T1000 (cell line): Measurements from ENCODE around the gene OPN1SW.

Source experiments
- DNase-seq: peaks from one replicate; lab custom pipeline; 2025; ENCODE audit warnings: mixed read lengths; lab: John Stamatoyannopoulos, UW

The OPN1SW gene

DNA sequence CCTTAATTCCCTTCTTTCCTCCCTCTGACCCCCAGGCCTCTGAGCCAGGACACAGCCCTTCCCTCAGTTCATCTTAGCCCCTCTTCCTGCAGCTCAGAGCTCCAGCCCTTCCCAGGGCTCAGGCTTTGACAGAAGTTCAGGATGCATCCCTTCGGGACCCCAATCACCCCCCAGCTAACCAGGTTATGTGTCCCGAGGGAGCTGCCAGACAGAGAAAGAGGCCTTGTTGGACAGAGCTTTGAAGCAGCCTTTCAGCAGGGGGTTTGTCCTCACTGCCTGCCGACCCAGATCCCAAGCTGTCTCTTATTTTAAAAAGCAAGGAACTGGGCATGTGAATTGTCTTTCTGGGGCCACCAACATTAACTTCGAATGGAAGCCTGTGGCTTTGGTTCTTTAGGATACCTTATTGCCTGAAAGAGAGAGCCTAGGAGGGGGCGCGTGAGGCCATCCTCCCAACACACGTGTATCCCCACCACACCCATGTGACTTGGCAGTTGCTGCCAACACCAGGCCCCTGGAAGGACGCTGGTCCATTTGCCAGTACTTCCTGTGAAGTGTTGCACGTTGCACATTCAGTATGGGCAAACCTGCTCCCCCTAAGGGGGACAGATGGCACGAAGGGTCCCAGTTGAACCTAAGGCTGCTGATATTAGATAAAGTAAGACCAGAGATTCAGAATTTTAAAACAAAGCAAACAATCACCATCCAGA, 17.0 kb upstream of the OPN1SW start:
- no peak for DNase-seq

DNA sequence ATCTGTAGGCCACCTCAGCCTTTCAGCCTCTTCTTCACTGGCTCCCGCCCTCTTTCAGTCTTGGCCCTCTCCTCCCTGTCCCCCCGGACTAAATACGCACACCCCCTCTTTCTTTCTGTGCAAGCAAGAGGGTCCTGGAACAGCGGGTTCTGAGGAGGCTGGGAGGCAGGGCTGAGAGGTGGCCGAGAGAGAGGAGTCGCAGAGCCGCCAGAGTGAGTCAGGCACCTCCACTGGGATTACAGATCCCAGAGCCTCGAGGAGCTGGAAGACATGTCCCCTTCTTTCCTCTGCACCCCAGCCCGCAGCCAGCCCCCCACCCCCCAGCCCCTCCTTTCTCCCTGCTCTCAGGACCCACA, 16.4 kb upstream of the OPN1SW start:
- DNase-seq: no peak

DNA sequence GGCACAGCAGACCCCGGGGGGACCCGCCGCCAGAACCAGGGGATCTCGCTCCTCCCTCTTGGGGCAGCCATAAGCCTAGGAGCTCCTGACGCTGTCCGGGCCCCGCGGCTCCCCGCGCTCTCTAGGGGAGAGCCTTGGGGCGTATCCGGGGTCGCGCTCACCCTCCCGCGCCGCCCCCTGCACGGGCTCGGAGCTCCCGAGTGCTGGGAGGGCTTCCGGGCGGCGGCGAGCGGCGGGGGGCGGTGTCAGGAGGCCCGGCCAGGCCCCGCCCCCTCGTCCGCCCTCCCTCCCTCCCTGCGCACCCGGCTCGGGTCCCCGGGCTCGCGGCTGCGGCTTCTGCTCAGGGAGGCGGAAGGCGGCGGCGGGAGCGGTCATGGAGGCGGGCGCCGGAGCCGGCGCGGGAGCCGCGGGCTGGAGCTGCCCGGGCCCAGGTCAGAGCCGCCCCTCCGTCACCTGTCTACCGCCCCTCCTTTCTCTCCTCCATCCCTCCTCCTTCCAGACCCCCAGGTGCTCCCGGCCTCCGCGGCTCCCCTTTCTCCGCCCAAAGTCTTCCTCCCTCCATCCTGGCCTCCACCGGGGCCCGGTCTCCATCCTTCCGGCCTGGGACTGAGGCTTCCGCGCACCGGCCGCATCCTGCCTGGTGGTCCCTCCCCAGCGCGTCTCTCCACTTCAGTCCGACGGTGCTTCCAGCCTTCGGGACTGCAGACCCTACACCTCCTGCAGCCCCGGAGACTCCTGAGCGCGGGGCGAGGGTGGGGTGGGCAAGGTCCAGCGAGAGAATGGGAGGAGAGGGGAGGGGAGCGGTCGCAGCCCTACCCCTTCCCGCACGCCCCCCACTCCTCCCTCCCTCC, 15.8 kb upstream of the OPN1SW start, which contains the start of gene CCDC136:
Gene CCDC136 (plus strand): TSS at position 848 of the 851 bp plus-strand sequence. CDS start 444 bp downstream, outside the sequence.
- DNase-seq: peak; percentile 12

DNA sequence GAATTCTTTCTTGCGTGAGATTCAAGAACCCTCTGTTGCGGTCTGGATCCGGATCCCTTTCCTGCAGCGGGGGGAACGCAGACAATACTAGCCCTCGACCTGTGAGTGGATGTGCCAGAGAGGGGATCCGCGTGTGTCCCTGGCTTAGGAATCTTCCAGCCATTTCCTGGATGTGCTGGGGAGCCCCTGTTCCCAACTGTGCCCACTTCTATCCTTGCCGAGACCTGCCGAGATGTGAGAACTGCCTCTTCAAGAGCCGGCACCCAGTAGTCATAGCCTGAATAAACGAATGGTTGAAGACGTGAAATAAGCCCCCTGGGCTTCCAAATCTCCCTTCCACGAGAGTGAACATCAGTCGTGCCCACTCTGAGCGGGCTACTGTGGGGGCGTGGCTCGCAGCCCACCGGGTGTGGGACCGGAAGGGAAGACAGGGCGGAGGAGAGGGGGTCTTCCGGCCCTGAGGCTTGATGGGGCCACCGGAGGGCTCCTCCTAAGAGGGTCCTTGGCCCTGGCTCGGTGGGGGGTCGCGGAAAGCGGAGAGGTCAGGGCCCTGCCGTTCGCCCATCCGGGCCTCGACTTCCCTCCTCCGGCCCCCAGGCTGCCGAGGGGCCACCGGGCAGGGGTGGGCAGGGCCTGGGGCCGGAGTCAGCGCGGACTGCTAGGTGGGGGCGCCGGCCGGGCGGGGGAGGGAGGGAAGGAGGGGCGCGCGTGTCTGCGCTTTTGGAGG, 14.9 kb upstream of the OPN1SW start:
- DNase-seq: no peak

DNA sequence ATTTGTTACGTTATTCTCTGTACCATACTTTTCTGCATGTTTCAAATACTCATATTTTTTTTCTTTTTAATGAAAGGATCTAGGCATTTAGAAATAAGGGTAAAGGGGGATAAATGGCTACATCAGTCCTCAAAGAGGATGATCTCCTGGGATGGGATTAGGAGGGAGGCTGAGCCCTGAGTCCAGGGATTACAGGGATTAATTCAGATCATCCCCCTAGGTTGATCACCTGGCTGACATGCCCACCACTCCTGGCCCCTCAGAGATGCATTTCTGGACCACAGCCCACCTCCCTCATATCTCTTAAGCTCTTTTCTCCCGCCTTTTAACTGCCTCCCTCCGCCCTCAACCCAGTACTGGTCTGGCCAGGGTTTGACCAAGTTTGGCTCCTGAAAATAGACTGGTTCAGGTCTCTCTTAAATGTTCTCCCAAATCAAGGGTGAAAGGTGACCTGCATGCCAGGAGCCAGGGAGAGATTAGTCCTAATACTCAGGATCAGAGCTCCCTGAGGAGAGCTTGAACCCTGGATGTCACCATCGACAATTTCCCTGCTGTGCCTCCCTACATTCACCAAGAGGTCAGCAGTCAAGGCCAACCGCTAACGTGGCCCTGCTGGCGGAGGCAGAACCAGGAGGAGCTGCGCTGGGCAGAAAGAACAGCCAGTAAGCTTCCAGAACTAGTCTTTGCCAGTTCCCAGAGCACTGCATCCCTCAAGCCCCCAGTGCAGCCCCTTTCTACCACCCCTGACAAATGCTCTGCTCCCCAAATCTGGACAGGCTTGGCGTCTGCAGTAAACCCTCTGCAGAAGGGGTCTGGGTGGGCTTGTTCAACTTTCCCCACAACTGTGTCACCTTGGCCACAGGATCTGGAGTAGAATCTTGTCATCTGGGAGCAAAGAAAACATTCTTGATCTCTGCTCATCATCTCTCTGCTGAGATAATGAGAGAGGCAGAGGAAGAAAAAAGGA, 13.1 kb upstream of the OPN1SW start:
- no peak for DNase-seq

DNA sequence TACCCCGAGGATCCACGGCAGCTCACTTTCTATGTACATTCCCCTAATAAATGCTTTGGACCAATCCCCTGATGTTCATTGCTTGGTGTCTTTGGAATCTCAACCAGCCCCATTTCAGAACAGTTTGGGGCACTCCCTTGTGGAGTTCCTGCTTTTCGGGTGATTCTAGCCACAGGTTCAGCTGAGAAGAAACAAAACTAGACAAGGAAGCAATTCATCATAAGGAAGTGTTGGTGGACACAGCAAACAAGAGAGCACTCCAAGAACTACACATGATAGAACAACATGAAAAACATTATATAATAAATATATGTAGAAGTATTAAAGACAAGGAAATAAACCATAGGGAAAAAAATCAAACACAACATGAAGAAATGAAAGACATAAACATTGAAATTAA, 10.1 kb upstream of the OPN1SW start:
- DNase-seq: no peak

DNA sequence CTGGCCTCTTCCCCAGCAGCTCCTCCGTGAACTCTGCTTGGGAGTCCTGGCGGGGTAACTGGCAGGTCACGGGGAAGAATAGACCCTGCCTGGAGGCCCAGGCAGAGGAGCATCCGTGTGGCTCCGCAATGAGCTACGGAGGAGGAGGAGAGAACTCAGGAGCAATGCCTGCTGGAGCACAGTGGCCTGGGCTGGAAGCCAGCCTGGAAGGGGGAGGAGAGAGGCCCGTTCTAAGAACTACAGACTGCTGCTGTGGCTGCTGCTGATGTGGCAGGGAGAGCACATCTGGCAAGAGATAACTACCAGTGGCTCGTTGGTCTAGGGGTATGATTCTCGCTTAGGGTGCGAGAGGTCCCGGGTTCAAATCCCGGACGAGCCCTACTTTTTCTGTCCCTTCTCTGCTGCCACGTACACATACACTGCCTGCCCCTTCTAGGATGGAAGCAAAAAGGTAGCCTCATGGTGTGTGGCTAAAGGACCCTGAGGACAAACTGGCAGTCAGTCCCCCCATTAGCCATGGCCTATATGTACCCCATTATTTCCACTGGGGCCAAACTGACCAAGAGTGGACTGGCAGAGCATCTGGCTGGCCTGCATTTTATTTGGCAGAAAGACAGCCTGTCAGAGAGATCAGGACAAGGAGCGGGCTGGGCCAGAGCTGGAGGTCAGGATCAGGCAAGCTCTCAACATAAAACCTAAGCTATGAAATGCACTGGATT, 7.7 kb upstream of the OPN1SW start:
- DNase-seq: no peak

DNA sequence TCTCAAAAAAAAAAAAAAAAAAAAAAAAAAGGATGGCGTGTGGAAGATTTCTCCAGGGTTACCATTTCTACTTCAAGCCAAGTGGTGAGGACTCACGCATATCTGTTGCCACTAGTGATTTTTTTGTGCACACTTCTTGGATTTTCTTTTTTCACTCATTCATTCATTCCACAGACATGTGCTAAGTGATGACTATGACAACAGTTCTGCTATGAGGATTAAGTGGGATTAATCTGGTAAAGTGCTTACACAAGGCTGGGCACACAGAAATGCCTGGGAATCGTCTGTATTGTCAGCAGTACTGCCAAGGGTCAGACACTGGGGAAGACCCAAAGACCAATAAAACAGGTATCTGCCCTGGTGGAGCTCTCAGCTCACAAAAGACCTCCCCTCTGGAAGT, 6.3 kb upstream of the OPN1SW start:
- no peak for DNase-seq

DNA sequence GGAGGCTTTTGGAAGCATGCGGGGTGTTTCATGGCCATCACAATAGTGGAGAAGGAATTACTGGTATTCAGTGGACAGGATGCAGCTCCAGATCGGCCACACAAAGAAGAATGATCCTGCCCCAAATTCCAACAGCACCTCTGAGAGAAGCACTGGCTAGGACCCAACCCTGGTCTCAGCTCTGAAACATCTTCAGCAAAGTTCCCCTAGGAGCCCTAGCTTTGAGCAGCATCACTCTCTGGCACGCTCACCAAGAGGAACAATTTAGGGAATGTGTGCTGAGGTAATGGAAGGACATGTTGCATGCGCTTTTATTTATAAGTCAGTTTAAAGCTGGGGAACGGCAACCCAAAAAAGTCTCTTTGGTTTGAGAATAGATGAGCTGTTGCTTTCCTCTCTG, 5.5 kb upstream of the OPN1SW start:
- DNase-seq: no peak

DNA sequence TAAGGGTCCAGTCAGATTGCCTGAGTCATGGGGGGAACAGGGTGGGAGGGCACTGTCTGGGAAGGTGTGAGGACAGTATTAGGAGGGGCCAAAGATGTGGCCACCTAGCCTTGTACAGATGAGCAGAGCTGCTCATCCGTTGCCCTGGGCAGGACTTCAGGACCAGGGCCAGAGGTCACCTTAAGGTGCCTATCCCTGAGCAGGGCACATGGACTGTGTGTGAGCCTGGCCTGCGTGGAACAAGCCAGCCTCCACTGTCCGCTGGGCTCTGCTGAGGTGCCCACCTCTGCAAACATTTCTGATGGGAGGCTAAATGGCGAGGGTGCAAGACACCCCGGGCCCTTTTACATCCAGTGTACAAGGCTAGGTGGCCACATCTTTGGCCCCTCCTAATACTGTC, 3.4 kb upstream of the OPN1SW start:
- no peak for DNase-seq

DNA sequence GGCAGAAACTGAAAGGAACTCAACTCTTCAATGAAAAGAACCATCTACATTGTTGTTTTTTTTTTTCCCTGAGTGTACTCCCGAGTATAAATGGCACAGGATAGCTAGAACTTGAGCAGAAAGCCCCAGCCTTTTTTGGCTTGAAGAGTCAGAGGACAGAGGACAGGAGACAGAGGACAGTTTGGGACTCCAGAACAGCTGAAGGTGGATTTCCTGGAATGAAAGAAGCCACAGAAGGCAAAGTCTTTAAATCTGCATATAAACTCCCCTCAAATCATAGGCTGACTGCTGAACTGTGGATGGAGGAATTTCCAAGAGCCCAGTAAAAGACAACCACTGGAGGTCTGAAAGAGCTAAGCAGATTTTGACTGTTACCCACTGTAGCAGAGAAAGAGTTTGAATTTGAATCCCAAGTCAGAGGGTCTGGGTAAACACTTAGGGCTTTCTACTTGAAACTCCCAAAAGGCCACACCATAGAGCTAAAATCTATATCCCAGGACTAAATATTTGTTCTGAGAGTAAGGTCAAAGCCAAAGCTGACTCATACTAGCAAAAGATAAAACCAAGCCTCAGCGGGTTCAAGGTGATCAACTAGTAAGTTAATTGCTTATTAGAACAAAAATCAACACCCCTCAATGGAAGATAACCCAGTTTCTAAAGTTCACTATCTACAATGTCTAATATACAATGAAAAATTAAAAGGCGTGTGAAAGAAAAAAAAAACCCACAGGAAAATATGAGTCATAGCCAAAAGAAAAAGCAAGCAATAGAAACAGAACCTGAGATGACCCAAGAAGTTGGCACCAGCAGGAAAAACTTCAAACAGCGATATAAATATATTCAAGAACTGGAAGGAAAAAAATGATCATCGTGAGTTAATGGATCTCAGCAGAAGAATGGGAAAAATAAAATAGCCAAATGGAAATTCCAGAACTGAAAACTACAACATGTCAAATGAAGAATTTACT, 1.8 kb upstream of the OPN1SW start:
- no peak for DNase-seq

DNA sequence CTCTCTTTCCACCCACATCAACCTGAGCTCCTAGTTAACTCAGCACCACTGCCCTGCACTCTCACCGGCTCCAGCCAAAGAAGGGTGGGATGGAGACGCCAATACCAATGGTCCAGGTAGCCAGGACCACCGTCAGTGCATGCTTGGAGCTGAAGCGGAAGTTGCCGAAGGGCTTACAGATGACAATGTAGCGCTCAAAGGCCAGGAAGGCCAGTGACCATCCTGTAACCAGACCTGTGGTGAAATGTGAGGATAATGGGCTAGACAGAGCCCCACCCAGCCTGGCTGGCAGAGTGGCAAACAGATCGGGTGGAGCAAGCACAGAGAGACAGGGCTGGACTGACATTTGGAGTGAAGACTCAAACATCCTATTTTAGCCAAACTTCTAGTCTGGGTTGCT, 673 bp downstream of the OPN1SW start:
- DNase-seq: no peak

DNA sequence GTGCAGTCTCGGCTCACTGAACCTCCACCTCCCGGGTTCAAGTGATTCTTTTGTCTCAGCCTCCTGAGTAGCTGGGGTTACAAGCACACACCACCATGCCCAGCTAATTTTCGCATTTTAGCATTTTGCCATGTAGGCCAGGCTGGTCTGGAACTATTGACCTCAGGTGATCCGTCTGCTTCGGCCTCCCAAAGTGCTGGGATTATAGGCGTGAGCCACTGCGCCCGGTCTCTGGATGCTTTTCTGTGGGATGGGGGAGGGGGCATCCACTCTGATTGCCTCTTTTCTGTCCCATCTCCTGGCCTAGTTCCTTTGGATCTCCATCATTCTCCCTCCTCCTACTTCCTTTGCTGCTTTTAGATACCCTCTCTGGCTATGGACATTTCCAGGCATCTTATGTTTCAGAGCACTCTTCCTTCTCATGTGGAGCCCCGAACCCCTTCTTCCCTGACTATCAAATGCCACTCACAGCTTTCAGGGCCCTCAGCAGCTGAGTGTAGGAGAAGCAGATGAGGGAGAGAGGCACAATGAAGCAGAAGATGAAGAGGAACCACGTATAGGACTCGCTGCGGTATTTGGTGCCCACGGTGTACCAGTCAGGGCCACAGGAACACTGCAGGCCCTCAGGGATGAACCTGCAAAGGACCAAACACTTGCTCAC, 1.4 kb downstream of the OPN1SW start:
- DNase-seq: no peak

DNA sequence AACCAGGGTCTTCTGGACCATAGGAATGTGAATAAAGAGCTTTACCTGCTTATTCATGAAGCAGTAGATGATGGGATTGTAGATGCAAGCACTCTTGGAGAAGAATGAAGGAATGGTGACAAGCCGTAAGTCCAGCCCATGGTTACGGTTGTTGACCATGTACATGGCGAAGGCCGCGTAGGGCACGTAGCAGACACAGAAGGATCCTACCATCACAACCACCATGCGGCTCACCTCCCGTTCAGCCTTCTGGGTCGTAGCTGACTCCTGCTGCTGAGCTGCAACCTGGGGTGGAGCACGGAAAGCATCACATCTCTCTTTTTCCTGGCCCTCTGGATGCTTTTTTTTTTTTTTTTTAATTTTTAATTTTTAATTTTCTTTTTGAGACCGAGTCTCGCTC, 2.0 kb downstream of the OPN1SW start:
- DNase-seq: no peak

DNA sequence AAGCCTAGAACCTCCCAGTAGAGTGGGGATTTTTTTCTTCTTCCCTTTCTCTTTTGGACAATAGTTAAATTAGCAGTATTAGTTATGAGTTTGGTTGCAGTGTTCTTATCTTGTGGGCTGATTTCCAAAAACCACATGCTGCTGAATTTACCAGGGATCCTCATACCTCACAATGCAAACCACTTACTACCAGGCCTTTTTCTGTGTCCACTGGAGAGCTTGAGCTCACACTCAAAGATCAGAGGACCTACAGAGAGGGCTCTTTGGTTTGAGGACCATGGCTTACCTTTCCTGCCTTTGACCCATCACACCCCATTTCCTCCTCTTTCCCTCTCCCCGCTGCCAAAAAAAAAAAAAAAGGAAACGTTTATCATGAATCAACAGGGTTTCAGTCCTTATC, 5.4 kb downstream of the OPN1SW start:
- no peak for DNase-seq

DNA sequence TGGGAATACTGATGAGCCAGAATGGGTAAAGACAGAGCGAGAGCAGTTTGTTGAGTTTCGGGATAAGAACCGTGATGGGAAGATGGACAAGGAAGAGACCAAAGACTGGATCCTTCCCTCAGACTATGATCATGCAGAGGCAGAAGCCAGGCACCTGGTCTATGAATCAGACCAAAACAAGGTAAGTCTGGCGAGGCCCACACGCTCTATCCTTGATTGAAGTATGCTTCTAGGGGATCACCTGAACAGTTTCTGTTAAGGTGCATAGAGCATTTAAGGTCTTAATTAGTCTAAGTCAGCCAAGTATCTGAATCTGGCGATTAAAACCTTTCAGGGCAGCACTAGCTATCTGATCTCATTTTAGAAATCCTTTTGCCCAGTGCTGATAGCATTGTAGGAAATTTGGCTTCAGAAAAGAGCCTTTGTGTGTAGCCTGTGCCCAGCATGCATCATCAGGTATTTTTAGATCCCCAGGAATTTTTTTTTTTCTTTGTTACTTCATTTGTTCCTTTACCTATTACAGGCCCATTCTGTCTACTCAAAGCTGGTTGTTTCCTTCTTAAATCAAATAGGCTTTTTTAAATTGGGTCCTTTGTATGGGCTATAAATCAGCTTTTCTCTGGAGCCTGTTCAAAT, 8.0 kb downstream of the OPN1SW start:
- DNase-seq: no peak

DNA sequence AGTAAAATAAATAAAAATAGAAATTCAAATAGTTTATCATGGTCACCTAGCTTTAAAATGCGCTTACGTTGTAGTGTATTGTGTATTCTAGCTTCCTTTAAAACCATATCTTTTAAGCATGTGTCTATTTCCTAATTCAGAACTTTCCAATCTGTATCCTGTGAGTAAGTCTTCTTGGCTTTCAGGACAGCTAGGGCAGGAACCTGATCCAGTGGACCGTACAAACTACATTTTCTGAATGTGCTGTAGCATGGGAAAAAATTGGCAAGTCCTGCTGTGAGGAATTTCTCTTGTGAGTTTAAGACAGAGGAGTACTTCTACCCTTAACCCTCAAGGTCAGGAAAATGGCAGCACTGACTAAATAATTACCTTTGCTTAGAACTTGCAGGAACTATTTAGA, 12.1 kb downstream of the OPN1SW start:
- DNase-seq: no peak

DNA sequence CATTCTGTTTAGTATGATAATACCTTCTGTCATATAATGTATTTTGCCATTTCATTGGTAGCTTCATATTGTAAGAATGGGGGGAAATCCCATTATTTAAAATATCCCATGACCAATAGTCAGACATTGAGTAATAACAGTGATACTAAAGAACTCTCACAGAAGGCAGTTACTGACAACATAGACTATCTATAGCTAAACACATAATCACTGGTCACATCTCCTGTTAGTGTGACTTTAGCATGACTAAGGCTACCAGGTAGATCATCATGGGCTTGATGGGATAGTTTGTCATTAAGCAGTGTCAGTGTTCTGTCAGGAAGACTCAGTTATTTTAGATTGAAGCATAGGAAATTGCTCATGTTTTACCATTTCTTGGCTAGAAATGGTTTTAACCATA, 16.4 kb downstream of the OPN1SW start:
- no peak for DNase-seq

DNA sequence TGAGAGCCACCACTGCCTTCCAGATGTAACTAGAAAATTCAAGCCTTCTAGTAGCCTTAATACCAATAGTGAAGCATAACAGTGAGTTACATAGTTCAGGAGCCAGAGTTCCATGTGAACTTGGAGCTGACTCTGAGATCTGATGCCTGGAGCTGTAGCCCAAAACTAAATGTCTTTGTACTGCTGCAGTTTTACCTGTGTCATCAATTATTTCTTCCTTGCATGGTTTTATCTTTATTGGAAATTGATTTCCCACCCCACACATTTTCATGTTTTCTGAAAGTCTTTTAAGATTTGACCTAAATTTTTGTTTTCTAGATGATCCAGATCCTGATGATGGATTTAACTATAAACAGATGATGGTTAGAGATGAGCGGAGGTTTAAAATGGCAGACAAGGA, 17.0 kb downstream of the OPN1SW start:
- DNase-seq: no peak
